T-helper 2 cell treated with Interferon-gamma antibody and Interleukin-4, amounts not matched to agents 100 ng/mL and 5 ng/mL, for 36 hours (primary cell): ENCODE results near the gene SLC51B. TPM values are rescaled to one million over a fixed set of nuclear protein-coding genes. Genes with fewer than 3 reads are reported as not detected.
"Not testable (repeated sequence)": the region's sequence is repeated elsewhere in the genome, so short reads cannot be mapped to it uniquely, and the experiment has no call there.

ENCODE experiments used
- intact Hi-C: fragments of 100-400 bp; cut with micrococcal nuclease; formaldehyde crosslinking; loops from one replicate; pipeline ENCODE4 v1.15.1; 2023
- total RNA-seq: library from RNA; stranded (reverse); gene quantifications from 2 replicates; pipeline ENCODE4 v1.2.3, GENCODE V29; 2022

SLC51B gene
- total RNA-seq, 1 donor from 2014 or later = not detected

DNA sequence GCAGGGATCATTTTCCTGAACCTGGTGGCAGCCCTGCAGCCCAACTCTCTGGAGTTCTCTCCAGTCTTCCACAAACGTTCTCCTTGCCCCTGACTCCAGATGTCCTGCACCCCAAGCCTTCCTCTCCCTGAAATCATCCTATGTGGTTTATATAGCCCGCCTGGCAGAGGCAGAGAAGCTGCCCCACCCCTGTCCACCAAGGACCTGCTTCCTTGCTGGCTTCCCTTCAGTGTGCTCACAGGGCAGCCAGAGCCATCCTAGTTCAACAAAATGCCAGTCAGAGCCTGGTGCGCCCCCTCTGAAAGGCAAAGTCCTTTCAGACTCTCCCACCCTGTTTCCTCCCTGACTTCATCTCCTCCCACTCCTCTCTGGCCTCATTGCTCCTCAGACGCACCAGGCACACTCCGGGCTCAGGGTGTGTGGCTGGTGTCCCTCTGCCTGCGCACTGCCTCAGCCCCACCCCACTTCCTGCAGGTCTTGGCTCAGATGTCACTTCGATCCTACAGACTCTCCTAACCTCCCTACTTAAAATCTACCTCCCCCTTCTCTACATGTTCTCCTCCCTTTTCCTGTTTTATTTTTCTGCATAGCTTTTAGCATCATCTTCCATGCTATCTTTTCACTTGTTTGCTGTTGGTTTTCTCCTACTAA lies 37.2 kb downstream of the SLC51B start:
- intact Hi-C loops = no loop called here

DNA sequence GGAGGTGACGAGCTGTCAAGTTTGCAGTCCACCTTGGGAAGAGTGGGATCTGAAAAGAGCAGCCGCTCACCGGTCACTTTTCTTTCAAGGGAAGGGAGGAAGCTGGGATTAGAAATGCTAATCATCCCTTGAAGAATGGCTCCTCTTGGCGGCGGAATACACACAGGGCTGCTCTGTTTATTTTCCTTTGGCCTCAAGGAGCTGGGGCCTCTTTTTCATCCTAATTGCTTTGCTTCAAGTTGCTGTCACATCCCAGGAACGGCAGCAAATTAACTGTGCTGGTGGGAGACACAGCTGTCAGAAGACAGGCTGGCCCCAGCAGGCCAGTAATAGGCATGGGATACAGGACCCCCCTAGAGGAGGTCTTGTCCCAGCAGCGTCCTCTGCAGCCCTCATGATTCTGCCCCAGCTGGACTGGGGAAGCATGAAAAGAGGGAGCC lies 38.1 kb downstream of the SLC51B start:
- intact Hi-C loops = no loop called here

GRCh38 chr15:65084500-65085206 lies 39.5 kb downstream of the SLC51B start:
- intact Hi-C loops = no loop called here

- intact Hi-C loops = no loop called here
These were observed 40.1 kb downstream of the SLC51B start for GRCh38 chr15:65085207-65085753.

- intact Hi-C loops = no loop called here
These were observed 40.9 kb downstream of the SLC51B start for GRCh38 chr15:65085990-65086679.

DNA sequence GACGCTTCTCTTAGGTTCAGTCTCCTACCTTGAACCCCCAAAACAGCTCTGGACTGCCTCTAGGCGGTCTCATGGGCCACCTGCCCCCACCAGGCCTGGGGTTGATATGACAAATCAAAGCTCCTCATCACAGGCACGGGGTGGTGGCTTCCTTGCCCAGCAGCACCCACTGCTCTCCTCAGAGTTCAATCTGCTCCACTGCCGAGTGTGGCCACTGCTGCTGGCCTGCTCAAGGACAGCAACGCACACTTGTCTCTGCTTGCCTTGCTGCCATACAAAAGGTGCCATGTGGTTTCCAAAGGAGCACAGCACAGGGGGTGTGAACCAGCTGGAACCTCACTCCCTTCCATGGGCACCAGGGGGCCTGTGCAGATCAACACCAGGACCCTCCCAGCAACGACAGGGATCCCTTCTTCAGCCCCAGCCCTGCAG lies 41.5 kb downstream of the SLC51B start:
- intact Hi-C loops = no loop called here

- intact Hi-C loops = no loop called here
These were observed 42.2 kb downstream of the SLC51B start for GRCh38 chr15:65087411-65087810.

DNA sequence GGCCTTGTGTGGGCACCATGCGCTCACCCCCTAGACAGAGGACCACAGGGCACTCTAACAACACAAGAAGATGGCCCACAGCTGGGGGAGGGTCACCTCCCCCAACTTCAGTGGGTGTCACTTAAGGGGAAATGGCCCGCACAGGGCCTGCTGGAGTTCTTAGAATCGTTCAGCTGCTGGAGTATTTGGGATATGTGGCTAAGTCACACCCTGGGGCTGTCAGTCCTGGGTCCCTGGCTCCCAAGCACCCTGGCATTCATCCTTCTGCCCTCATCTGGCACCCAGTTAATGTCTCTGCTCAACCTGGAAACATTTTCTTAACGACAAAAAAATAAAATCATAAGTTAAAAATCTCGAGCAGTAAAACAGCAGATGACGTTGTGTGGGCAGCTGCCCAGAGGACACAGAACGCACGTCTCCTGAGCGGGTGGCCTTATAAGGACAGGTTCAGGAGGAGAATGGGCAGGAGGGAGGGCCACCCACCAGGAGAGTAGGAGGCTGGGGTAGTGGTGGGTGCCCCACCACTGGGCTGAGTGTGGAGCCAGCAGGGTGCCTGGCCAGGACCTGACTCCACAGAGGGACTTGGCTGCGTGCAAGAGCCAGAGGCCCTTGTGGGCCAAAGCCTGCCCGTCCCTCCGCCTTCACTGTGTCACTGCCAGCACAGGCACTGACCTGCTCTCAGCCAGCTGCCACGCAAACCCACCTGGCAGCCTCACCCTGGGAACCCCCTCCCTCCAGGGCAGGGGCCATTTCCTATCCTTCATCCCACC lies 42.9 kb downstream of the SLC51B start:
- intact Hi-C loops = no loop called here

DNA sequence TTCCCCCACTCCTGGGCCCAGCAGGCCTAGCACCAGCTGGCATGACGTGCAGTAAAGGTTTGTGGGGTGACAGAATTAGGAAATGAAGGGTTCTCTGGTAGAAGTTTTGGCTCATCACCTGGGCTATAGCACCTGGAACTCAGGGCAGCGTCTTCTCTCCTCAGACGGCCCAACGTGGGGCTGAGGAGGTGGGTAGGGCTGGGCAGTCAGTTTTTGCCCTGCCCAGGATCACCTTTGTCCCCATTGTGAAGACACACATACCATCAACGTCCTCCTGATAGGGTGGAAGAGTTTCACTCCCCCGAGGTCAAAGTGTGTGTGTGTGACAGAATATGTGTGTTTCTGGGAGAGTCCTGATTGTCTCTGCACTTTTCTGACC lies 43.4 kb downstream of the SLC51B start:
- intact Hi-C loops = no loop called here

DNA sequence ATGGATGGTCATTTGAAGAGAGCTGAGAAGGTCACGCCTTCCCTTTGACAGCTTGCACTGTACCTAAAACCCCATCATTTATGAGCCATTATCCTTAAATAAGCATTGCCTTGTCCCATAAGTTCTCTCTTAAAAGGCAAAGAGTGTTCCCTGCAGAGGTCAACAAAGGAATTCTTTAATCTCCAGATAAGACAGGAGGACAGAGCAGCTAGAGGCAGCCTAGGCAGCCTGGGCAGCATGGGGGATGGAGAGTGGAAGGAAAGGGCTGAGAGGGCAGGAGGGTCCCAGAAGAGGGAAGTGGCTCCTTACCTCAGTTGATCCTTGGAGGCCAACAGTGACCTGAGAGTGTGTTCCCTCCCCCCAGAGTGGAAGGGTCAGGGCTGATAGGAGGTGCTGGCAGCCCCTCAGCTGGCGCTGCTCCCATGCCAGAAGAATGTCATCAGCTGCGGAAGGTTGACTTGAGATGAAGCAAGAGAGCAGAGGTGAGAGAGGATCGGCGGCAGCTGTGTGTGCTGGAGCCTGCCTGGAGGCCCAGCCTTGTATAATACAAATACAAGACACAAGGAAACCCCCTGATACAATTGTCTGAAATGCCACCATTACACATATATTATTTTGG lies 44.1 kb downstream of the SLC51B start:
- intact Hi-C loops = no loop called here

DNA sequence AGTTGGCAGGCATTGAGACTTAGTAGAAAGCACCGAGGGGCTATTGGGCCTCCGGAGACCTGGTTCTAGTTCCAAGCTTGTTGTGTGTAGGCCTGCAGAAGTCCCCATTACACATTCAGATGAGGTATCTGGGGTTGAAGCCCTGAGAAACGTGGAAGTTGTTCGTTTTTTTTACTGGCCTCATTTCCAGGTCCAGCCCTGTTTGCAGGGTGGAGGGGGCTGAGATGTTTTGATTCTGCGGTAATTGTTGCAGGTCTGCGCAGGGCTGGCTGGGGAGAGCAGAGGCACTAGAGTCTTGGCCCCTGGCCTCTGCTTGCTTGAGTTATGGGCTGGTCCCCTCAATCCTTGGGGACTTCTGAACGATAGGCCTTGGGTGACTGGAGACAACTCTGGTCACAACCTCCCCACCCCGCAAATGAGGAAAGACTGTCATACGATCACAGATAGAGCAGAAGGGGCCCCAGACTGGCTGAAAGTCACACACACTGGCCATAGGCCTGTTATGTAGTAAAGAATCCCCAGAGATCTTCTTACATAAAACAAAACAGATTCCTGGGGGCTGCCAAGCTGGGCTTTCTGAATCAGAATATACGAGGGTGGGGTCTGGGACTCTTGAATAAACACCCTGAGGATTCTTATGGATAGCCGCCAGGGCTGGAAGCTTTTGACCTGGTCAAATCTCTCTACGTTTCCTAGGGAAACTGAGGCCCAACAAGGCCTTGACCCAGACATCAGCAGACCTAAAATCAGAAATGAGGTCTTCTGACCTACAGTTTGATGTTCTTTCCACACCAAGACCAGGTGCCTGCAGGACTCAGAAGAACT lies 47.0 kb downstream of the SLC51B start:
- intact Hi-C loops = no loop called here

- intact Hi-C loops = no loop called here
These were observed 48.0 kb downstream of the SLC51B start for GRCh38 chr15:65092911-65093792.

- intact Hi-C loops = not testable (repeated sequence)
These were observed 48.6 kb downstream of the SLC51B start for GRCh38 chr15:65093793-65094170.

- intact Hi-C loops = no loop called here
These were observed 49.3 kb downstream of the SLC51B start for GRCh38 chr15:65094294-65094995.

- intact Hi-C loops = no loop called here
These were observed 50.0 kb downstream of the SLC51B start for GRCh38 chr15:65095011-65095746.

- intact Hi-C loops = no loop called here
These were observed 50.5 kb downstream of the SLC51B start for GRCh38 chr15:65095747-65096104.

- intact Hi-C loops = no loop called here
These were observed 51.5 kb downstream of the SLC51B start for GRCh38 chr15:65096481-65097385.
